Caco-2 (cell line): Measurements from ENCODE around the gene FGFRL1. TPM values are rescaled to one million over a fixed set of nuclear protein-coding genes. Genes with fewer than 3 reads are reported as not detected.

Source experiments
- BruUV-seq: library from RNA; stranded (reverse); fragments of 400-500 nt; replicated peaks from 2 replicates; lab custom pipeline; 2021; lab: Mats Ljungman, UMichigan
- CTCF ChIA-PET: fragments of 300-600 bp; sonication (Branson Sonifier 250); formaldehyde crosslinking; loops from one replicate; lab custom pipeline; 2022; ENCODE audit warnings: antibody characterized with exemption; lab: Charles Lee
- POLR2A ChIA-PET: fragments of 300-600 bp; sonication (Branson Sonifier 250); formaldehyde crosslinking; loops from one replicate; lab custom pipeline; 2022; ENCODE audit warnings: antibody characterized with exemption; lab: Charles Lee
- DNase-seq, 2 experiments: peaks; one replicate each; pipeline versions ENCODE4 v3.0.0 to v3.0.0-alpha.2; 2020 to 2022
- H3K27me3 ChIP-seq: replicated peaks from 2 replicates; pipeline ENCODE4 v1.6.0; 2011; ENCODE audit warnings: low read length; ENCODE audit not compliant: control insufficient read depth, insufficient read depth
- H3K36me3 ChIP-seq: 2 replicates; pipeline ENCODE4 v1.5.1; 2011; ENCODE audit warnings: low read length; ENCODE audit not compliant: control insufficient read depth, insufficient read depth
- H3K4me1 ChIP-seq: fragments of 250-450 bp; sonication (Bioruptor Pico); 2 replicates; pipeline ENCODE4 v1.5.1; 2020; ENCODE audit warnings: mild to moderate bottlenecking
- H3K4me3 ChIP-seq: 2 replicates; pipeline ENCODE4 v1.5.1; 2011; ENCODE audit warnings: low read depth, mild to moderate bottlenecking, control low read depth, low read length
- H3K9me3 ChIP-seq: fragments of 250-450 bp; sonication (Bioruptor Pico); 2 replicates; pipeline ENCODE4 v1.5.1; 2020; ENCODE audit warnings: mild to moderate bottlenecking, moderate library complexity
- H3K27ac Mint-ChIP-seq: one replicate; pipeline ENCODE4 v1.8.0; 2022; ENCODE audit warnings: mixed read lengths; ENCODE audit not compliant: unreplicated experiment
- H3K27me3 Mint-ChIP-seq: one replicate; pipeline ENCODE4 v1.8.0; 2022; ENCODE audit warnings: mixed read lengths; ENCODE audit not compliant: insufficient read depth, unreplicated experiment
- H3K36me3 Mint-ChIP-seq: one replicate; pipeline ENCODE4 v1.8.0; 2022; ENCODE audit warnings: mild to moderate bottlenecking, mixed read lengths; ENCODE audit not compliant: insufficient read depth, unreplicated experiment
- H3K4me1 Mint-ChIP-seq: one replicate; pipeline ENCODE4 v1.8.0; 2022; ENCODE audit warnings: low read depth, mixed read lengths; ENCODE audit not compliant: unreplicated experiment
- H3K4me3 Mint-ChIP-seq: one replicate; pipeline ENCODE4 v1.8.0; 2022; ENCODE audit warnings: mild to moderate bottlenecking, moderate library complexity, mixed read lengths; ENCODE audit not compliant: unreplicated experiment
- H3K9me3 Mint-ChIP-seq: one replicate; pipeline ENCODE4 v1.8.0; 2022; ENCODE audit warnings: mixed read lengths; ENCODE audit not compliant: unreplicated experiment
- CTCF ChIP-seq, 2 experiments: fragments of 200-600 bp in 1 of 2; IDR thresholded peaks; 1 replicate in 1 of 2; 2 replicates in 1 of 2; pipeline versions ENCODE4 v1.5.1 to v1.8.0; 2011 to 2022; ENCODE audit warnings: antibody characterized with exemption in 1 of 2, control low read depth in 1 of 2, inconsistent platforms in 1 of 2, low read depth in 1 of 2, low read length in 1 of 2, mild to moderate bottlenecking in 1 of 2, moderate library complexity in 1 of 2; ENCODE audit not compliant: insufficient read depth in 1 of 2, severe bottlenecking in 1 of 2, unreplicated experiment in 1 of 2
- intact Hi-C: fragments of 100-400 bp; cut with micrococcal nuclease; formaldehyde crosslinking; loops from one replicate; pipeline ENCODE4 v1.10.0; 2022; ENCODE audit not compliant: unreplicated experiment
- total RNA-seq: library from RNA; stranded (reverse); gene quantifications from 2 replicates; pipeline ENCODE4 v1.2.3, GENCODE V29; 2022

Gene FGFRL1
- total RNA-seq, 1 experiment from 2014 or later: 26.0 TPM

- Mint-ChIP-seq H3K36me3 (no peaks in the 10 kb centered on the region), H3K4me3 (no peak overlapping the region), H3K27ac (no peak overlapping the region), H3K27me3 (peaks cover 11% of the 10 kb centered on the region), H3K9me3 (no peaks in the 10 kb centered on the region), H3K4me1 (no peaks in the 10 kb centered on the region)
- intact Hi-C loops: no loop called here
- no peak for DNase-seq
- H3K9me3 ChIP-seq: no peaks in the 10 kb centered on the region
- H3K4me3 ChIP-seq: no peak overlapping the region
- no peaks in the 10 kb centered on the region for H3K4me1 ChIP-seq
- H3K36me3 ChIP-seq: no peaks in the 10 kb centered on the region
- POLR2A ChIA-PET: no interaction called here
- H3K27me3 ChIP-seq: no peaks in the 10 kb centered on the region
- no peak for TF ChIP-seq CTCF (IDR thresholded peaks at IDR 0.05; ENCODE audit: insufficient read depth in 1 of 2, low read depth in 1 of 2, low read length in 1 of 2, severe bottlenecking in 1 of 2, unreplicated experiment in 1 of 2)
- CTCF ChIA-PET: no interaction called here
- no TSS peak for BruUV-seq
Observed at GRCh38 chr4:1058198-1058996, 47.0 kb downstream of the FGFRL1 start.

GRCh38 chr4:1058997-1059665 lies 47.7 kb downstream of the FGFRL1 start:
- H3K36me3 Mint-ChIP-seq: no peaks in the 10 kb centered on the region
- BruUV-seq: no TSS peak
- no peak for TF ChIP-seq CTCF (IDR thresholded peaks at IDR 0.05; ENCODE audit: insufficient read depth in 1 of 2, low read depth in 1 of 2, low read length in 1 of 2, severe bottlenecking in 1 of 2, unreplicated experiment in 1 of 2)
- H3K4me3 Mint-ChIP-seq: no peak overlapping the region
- ChIA-PET CTCF (no interaction called here), POLR2A (no interaction called here)
- intact Hi-C loops: no loop called here
- Histone ChIP-seq H3K4me1 (no peaks in the 10 kb centered on the region), H3K27me3 (no peaks in the 10 kb centered on the region), H3K9me3 (no peaks in the 10 kb centered on the region), H3K36me3 (no peaks in the 10 kb centered on the region), H3K4me3 (no peak overlapping the region)
- DNase-seq: no peak
- H3K4me1 Mint-ChIP-seq: no peaks in the 10 kb centered on the region
- H3K27me3 Mint-ChIP-seq: peaks cover 11% of the 10 kb centered on the region
- no peak overlapping the region for H3K27ac Mint-ChIP-seq
- no peaks in the 10 kb centered on the region for H3K9me3 Mint-ChIP-seq

GRCh38 chr4:1060121-1060520 lies 48.7 kb downstream of the FGFRL1 start:
- Mint-ChIP-seq H3K4me1 (no peaks in the 10 kb centered on the region), H3K27me3 (peaks cover 14% of the 10 kb centered on the region), H3K27ac (no peak overlapping the region), H3K36me3 (no peaks in the 10 kb centered on the region), H3K4me3 (no peak overlapping the region), H3K9me3 (no peaks in the 10 kb centered on the region)
- BruUV-seq: no TSS peak
- Histone ChIP-seq H3K4me3 (no peak overlapping the region), H3K9me3 (no peaks in the 10 kb centered on the region), H3K36me3 (no peaks in the 10 kb centered on the region), H3K4me1 (no peaks in the 10 kb centered on the region), H3K27me3 (no peaks in the 10 kb centered on the region)
- ChIA-PET POLR2A (no interaction called here), CTCF (no interaction called here)
- no peak for DNase-seq
- no peak for TF ChIP-seq CTCF (IDR thresholded peaks at IDR 0.05; ENCODE audit: insufficient read depth in 1 of 2, low read depth in 1 of 2, low read length in 1 of 2, severe bottlenecking in 1 of 2, unreplicated experiment in 1 of 2)
- intact Hi-C loops: no loop called here
